Activated T-helper 17 cell treated with anti-CD3 and anti-CD28 coated beads, Interleukin-2, amount 50 U/mL, for 72 hours (primary cell): ENCODE results near the gene STYXL2. TPM values are rescaled to one million over a fixed set of nuclear protein-coding genes. Genes with fewer than 3 reads are reported as not detected.

Source experiments
- ATAC-seq: fragments of 150-1000 bp; cut with Tn5 transposase; replicated peaks from 2 replicates; pipeline ENCODE4 v1.10.0; 2021; ENCODE audit warnings: mild to moderate bottlenecking, moderate library complexity
- H3K27ac Mint-ChIP-seq: one replicate; pipeline ENCODE4 v1.8.0; 2022; ENCODE audit warnings: mixed read lengths
- H3K27me3 Mint-ChIP-seq: one replicate; pipeline ENCODE4 v1.8.0; 2022; ENCODE audit warnings: mixed read lengths
- H3K36me3 Mint-ChIP-seq: one replicate; pipeline ENCODE4 v1.8.0; 2022; ENCODE audit warnings: low read depth, mild to moderate bottlenecking, mixed read lengths
- H3K4me1 Mint-ChIP-seq: one replicate; pipeline ENCODE4 v1.8.0; 2022; ENCODE audit warnings: mixed read lengths
- H3K4me3 Mint-ChIP-seq: one replicate; pipeline ENCODE4 v1.8.0; 2022; ENCODE audit warnings: mild to moderate bottlenecking, mixed read lengths
- H3K9me3 Mint-ChIP-seq: one replicate; pipeline ENCODE4 v1.8.0; 2022; ENCODE audit warnings: mixed read lengths
- total RNA-seq, 2 donors: library from RNA; stranded (reverse); gene quantifications; one replicate each; pipeline ENCODE4 v1.2.3, GENCODE V29; 2022

The STYXL2 gene
- total RNA-seq, result not detected

DNA sequence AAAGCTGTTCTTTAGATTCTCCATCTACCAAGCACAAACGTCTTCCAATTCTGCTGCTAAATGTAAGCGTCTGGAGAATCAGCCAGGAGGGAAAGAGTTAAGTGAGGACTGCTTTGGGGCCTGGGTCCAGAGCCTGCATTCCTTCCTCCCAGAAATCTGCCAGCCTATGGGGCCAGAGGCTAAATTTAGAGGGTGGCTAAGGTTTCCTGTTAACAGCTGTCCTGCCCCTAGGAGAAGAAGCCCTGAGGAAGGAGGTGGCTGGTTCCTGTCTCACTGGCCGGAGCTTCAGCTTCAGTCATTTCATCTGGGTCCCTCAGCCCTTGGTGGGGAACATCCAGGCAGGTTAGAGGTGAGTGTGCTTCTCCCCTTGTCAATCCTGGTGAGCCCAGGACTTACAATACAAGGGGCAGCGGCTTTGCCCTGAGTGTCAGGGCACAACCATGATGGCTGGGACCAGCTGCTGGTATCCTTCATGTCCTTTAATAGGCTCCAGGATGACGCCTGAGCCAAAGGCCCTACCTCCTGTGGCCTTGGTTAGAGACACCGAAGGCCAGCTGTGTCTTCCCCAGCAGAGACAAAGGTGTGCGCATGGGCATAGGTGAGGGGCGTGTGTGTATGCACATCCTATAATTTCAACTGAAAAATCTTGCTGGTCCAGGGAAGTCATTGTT lies at the start of gene STYXL2:
TSS of gene STYXL2 (plus strand) at position 230 of the 671 bp plus-strand sequence. CDS start 775 bp downstream, outside the sequence.
- ATAC-seq, result no peak
- Mint-ChIP-seq H3K36me3 (no peaks in the 10 kb centered on the region), H3K4me3 (no peak within 1 kb of the TSS)

GRCh38 chr1:167051907-167052306 lies 42.0 kb upstream of the STYXL2 start:
- Mint-ChIP-seq H3K27me3 (no peaks in the 10 kb centered on the region), H3K27ac (no peak overlapping the region), H3K9me3 (no peaks in the 10 kb centered on the region), H3K36me3 (no peaks in the 10 kb centered on the region), H3K4me3 (no peak overlapping the region), H3K4me1 (no peaks in the 10 kb centered on the region)
- ATAC-seq, result no peak

More for the DNA sequence above, at the start of gene STYXL2:
- Mint-ChIP-seq H3K4me1 (peaks cover 19% of the 10 kb centered on the region), H3K9me3 (peaks cover 3% of the 10 kb centered on the region), H3K27me3 (peaks cover 6% of the 10 kb centered on the region), H3K27ac (no peak within 1 kb of the TSS)

GRCh38 chr1:167052389-167052788 lies 41.5 kb upstream of the STYXL2 start:
- Mint-ChIP-seq H3K4me1 (no peaks in the 10 kb centered on the region), H3K27ac (no peak overlapping the region), H3K27me3 (no peaks in the 10 kb centered on the region), H3K4me3 (no peak overlapping the region), H3K36me3 (no peaks in the 10 kb centered on the region), H3K9me3 (no peaks in the 10 kb centered on the region)
- ATAC-seq, result no peak

GRCh38 chr1:167054531-167054930 lies 39.3 kb upstream of the STYXL2 start:
- H3K36me3 Mint-ChIP-seq, result no peaks in the 10 kb centered on the region
- H3K4me3 Mint-ChIP-seq, result no peak overlapping the region
- no peaks in the 10 kb centered on the region for H3K9me3 Mint-ChIP-seq
- ATAC-seq, result no peak
- no peaks in the 10 kb centered on the region for H3K27me3 Mint-ChIP-seq
- H3K4me1 Mint-ChIP-seq, result no peaks in the 10 kb centered on the region
- no peak overlapping the region for H3K27ac Mint-ChIP-seq

DNA sequence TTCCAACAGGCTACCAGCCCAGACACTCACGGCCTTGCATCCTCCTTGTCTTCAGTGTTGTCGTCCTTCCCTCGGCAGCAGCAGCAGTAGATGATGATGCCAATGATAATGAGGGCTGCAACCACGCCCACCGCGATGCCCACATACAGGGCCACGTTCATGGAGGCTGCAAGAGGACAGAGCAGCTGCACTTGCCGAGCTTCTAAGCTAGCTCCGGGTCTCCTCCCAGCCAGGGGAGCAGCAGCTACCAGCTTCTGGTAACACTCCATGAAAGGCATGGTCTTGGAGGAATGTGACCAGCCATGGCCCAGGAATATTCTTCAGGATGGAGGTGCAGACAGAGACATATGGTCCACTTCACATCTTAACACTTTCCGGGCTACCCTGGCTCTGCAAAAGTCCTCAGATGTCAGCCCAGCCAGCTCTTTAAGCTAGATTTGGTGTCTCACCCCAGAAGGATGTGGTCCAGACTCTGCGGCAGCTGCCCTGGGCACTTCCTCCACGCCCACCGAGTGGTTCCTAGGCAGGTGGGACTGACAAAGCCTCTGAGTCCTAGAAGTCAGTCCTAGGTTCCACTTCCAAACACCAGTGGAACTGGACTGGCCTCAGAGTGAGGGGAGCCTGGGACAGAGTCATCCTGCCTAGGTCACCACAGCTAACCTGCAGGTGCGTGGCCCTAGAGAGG lies 38.8 kb upstream of the STYXL2 start:
- Mint-ChIP-seq H3K4me3 (no peak overlapping the region), H3K27me3 (no peaks in the 10 kb centered on the region), H3K27ac (no peak overlapping the region), H3K4me1 (no peaks in the 10 kb centered on the region), H3K36me3 (no peaks in the 10 kb centered on the region), H3K9me3 (no peaks in the 10 kb centered on the region)
- no peak for ATAC-seq

- no peak overlapping the region for H3K4me3 Mint-ChIP-seq
- no peak for ATAC-seq
- no peaks in the 10 kb centered on the region for H3K27me3 Mint-ChIP-seq
- H3K27ac Mint-ChIP-seq, result no peak overlapping the region
- no peaks in the 10 kb centered on the region for H3K9me3 Mint-ChIP-seq
- H3K4me1 Mint-ChIP-seq, result no peaks in the 10 kb centered on the region
- no peaks in the 10 kb centered on the region for H3K36me3 Mint-ChIP-seq
These were observed 37.2 kb upstream of the STYXL2 start for GRCh38 chr1:167056529-167057231.

GRCh38 chr1:167057241-167057688 lies 36.6 kb upstream of the STYXL2 start:
- H3K4me1 Mint-ChIP-seq, result no peaks in the 10 kb centered on the region
- H3K27me3 Mint-ChIP-seq, result no peaks in the 10 kb centered on the region
- no peak overlapping the region for H3K4me3 Mint-ChIP-seq
- ATAC-seq, result peak; percentile 44
- H3K36me3 Mint-ChIP-seq, result no peaks in the 10 kb centered on the region
- no peak overlapping the region for H3K27ac Mint-ChIP-seq
- H3K9me3 Mint-ChIP-seq, result no peaks in the 10 kb centered on the region

- no peaks in the 10 kb centered on the region for H3K36me3 Mint-ChIP-seq
- H3K27ac Mint-ChIP-seq, result peak overlapping the region; percentile 51
These were observed 34.6 kb upstream of the STYXL2 start for GRCh38 chr1:167059045-167059808.

DNA sequence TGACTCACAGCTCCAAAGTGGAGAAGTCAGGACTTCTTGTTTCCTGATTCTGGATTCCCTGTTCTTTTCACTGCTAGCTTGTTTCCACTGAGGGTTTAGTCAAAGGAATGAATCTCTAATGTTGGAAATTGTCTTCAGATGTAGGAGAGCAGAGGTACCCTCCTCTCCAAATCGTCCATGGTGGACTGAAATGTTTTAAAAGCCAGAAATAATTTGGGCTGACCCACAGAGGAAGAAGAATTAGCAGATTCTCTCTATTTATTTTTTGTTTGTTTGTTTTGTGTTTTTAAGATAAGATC lies 34.1 kb upstream of the STYXL2 start:
- Mint-ChIP-seq H3K4me3 (peak overlapping the region; percentile 43), H3K9me3 (no peaks in the 10 kb centered on the region), H3K4me1 (no peaks in the 10 kb centered on the region), H3K27ac (no peak overlapping the region), H3K36me3 (no peaks in the 10 kb centered on the region), H3K27me3 (no peaks in the 10 kb centered on the region)
- no peak for ATAC-seq

More at GRCh38 chr1:167059045-167059808, 34.6 kb upstream of the STYXL2 start:
- Mint-ChIP-seq H3K9me3 (no peaks in the 10 kb centered on the region), H3K4me1 (no peaks in the 10 kb centered on the region), H3K27me3 (no peaks in the 10 kb centered on the region), H3K4me3 (peak overlapping the region; percentile 43)
- peak; percentile 60 for ATAC-seq

GRCh38 chr1:167060141-167061072 lies 33.5 kb upstream of the STYXL2 start:
- no peaks in the 10 kb centered on the region for H3K9me3 Mint-ChIP-seq
- H3K27ac Mint-ChIP-seq, result no peak overlapping the region
- no peaks in the 10 kb centered on the region for H3K36me3 Mint-ChIP-seq
- H3K4me1 Mint-ChIP-seq, result no peaks in the 10 kb centered on the region
- H3K4me3 Mint-ChIP-seq, result no peak overlapping the region
- ATAC-seq, result no peak
- no peaks in the 10 kb centered on the region for H3K27me3 Mint-ChIP-seq

DNA sequence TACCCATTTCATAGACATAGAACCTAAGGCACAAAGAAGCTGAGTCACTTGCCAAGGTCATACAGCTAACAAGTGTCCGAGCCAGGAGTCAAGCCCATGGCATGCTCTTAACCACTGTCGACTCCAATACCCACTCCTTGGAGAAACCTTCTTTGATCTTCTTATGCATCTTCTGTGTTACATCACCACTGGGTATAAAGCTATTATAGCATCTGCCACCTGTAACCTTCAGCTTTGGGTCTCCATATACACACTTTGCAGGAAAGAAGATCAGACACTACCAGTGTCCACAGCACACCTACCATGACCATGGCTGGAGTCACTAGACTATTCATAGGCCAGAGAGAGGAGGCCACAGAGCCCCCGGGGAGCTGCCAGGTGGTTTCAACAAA lies 32.8 kb upstream of the STYXL2 start:
- ATAC-seq, result no peak
- no peak overlapping the region for H3K4me3 Mint-ChIP-seq
- H3K27ac Mint-ChIP-seq, result no peak overlapping the region
- H3K9me3 Mint-ChIP-seq, result no peaks in the 10 kb centered on the region
- H3K27me3 Mint-ChIP-seq, result no peaks in the 10 kb centered on the region
- no peaks in the 10 kb centered on the region for H3K4me1 Mint-ChIP-seq
- H3K36me3 Mint-ChIP-seq, result no peaks in the 10 kb centered on the region

- Mint-ChIP-seq H3K27me3 (no peaks in the 10 kb centered on the region), H3K4me3 (no peak overlapping the region), H3K36me3 (no peaks in the 10 kb centered on the region), H3K4me1 (no peaks in the 10 kb centered on the region), H3K9me3 (no peaks in the 10 kb centered on the region), H3K27ac (no peak overlapping the region)
- no peak for ATAC-seq
These were observed 29.3 kb upstream of the STYXL2 start for GRCh38 chr1:167064621-167065020.

GRCh38 chr1:167065471-167065870 lies 28.4 kb upstream of the STYXL2 start:
- H3K27me3 Mint-ChIP-seq, result no peaks in the 10 kb centered on the region

More at GRCh38 chr1:167065471-167065870, 28.4 kb upstream of the STYXL2 start:
- no peak overlapping the region for H3K4me3 Mint-ChIP-seq
- H3K9me3 Mint-ChIP-seq, result no peaks in the 10 kb centered on the region
- no peaks in the 10 kb centered on the region for H3K36me3 Mint-ChIP-seq
- H3K4me1 Mint-ChIP-seq, result no peaks in the 10 kb centered on the region
- no peak for ATAC-seq
- no peak overlapping the region for H3K27ac Mint-ChIP-seq
